ENCODE measurements around the gene IL37.

IL37 gene

DNA sequence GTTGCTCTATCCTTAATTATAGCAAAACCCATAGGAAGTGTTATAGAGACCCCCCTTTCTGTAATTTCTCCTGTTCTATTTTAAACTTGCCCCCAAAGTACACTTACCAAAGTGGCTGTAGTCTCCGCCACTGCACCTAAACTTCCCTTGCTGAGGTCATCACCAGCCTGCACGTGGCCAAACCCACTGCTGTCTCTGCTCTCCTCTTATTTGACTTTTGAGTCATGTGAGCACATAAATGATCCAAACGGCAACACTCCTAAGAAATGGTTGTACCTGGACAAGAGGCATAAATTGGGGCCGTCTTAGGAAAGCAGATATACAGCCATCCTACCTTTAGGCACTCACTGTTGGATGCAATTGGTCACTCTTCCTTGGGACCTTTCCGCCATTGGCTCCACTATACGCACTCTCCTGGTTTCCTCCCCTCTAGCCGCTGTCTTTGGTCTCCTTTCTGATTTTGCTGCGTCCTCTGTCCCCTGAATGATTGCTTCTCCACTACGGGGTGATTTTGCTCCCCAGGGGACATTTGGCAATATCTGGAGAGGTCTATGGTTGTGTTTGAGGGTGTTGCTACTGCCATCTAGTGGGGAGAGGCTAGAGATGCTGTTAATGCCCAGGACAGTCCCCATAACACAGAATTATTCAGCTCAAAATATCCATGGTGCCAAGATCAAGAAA lies 47.6 kb downstream of the IL37 start:
- Histone ChIP-seq H3K4me3 (ENCODE audit: low read depth, low read length, poor library complexity, severe bottlenecking) (no peak overlapping the region), H3K9ac (ENCODE audit: low read length) (no peak overlapping the region), H3K27ac (ENCODE audit: low read depth, low read length, poor library complexity, severe bottlenecking) (no peak overlapping the region), H3K4me2 (ENCODE audit: low read length) (no peak overlapping the region), H3K9me3 (ENCODE audit: low read length) (no peaks in the 10 kb centered on the region), H3K4me1 (ENCODE audit: insufficient read depth, low read length, severe bottlenecking) (no peaks in the 10 kb centered on the region), H4K20me1 (ENCODE audit: insufficient read depth, low read length) (no peaks in the 10 kb centered on the region), H2AFZ (ENCODE audit: low read length) (no peak overlapping the region), H3K27me3 (ENCODE audit: insufficient read depth, low read length) (no peaks in the 10 kb centered on the region; the same call in 1 of the 2 replicates), H3K36me3 (ENCODE audit: insufficient read depth, low read length) (no peaks in the 10 kb centered on the region), H3F3A (ENCODE audit: insufficient read depth, low read length) (no peaks in the 10 kb centered on the region), H3K79me2 (ENCODE audit: insufficient read depth, low read length) (no peaks in the 10 kb centered on the region), H3K9me2 (ENCODE audit: low read depth, low read length) (no peaks in the 10 kb centered on the region)
- TF ChIP-seq, protein P1, sequence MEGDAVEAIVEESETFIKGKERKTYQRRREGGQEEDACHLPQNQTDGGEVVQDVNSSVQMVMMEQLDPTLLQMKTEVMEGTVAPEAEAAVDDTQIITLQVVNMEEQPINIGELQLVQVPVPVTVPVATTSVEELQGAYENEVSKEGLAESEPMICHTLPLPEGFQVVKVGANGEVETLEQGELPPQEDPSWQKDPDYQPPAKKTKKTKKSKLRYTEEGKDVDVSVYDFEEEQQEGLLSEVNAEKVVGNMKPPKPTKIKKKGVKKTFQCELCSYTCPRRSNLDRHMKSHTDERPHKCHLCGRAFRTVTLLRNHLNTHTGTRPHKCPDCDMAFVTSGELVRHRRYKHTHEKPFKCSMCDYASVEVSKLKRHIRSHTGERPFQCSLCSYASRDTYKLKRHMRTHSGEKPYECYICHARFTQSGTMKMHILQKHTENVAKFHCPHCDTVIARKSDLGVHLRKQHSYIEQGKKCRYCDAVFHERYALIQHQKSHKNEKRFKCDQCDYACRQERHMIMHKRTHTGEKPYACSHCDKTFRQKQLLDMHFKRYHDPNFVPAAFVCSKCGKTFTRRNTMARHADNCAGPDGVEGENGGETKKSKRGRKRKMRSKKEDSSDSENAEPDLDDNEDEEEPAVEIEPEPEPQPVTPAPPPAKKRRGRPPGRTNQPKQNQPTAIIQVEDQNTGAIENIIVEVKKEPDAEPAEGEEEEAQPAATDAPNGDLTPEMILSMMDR (IDR thresholded peaks at IDR 0.05; ENCODE audit: low read length) = peak; percentile 80
- TF ChIP-seq EZH2 (IDR thresholded peaks at IDR 0.05; ENCODE audit: borderline replicate concordance, low read length) = no peak

GRCh38 chr2:112959109-112959812 lies 48.3 kb downstream of the IL37 start:
- no peaks in the 10 kb centered on the region for H3K9me2 ChIP-seq (ENCODE audit: low read depth, low read length)
- no peak overlapping the region for H3K9ac ChIP-seq (ENCODE audit: low read length)
- no peaks in the 10 kb centered on the region for H4K20me1 ChIP-seq (ENCODE audit: insufficient read depth, low read length)
- H3K4me3 ChIP-seq (ENCODE audit: low read depth, low read length, poor library complexity, severe bottlenecking) = no peak overlapping the region
- no peak overlapping the region for H2AFZ ChIP-seq (ENCODE audit: low read length)
- H3F3A ChIP-seq (ENCODE audit: insufficient read depth, low read length) = no peaks in the 10 kb centered on the region
- H3K27ac ChIP-seq (ENCODE audit: low read depth, low read length, poor library complexity, severe bottlenecking) = no peak overlapping the region
- no peak overlapping the region for H3K4me2 ChIP-seq (ENCODE audit: low read length)
- no peaks in the 10 kb centered on the region for H3K36me3 ChIP-seq (ENCODE audit: insufficient read depth, low read length)
- H3K9me3 ChIP-seq (ENCODE audit: low read length) = no peaks in the 10 kb centered on the region
- TF ChIP-seq, protein P1 (IDR thresholded peaks at IDR 0.05; ENCODE audit: low read length) = no peak
- no peak for TF ChIP-seq EZH2 (IDR thresholded peaks at IDR 0.05; ENCODE audit: borderline replicate concordance, low read length)
- no peaks in the 10 kb centered on the region; the same call in 1 of the 2 replicates for H3K27me3 ChIP-seq (ENCODE audit: insufficient read depth, low read length)
- no peaks in the 10 kb centered on the region for H3K4me1 ChIP-seq (ENCODE audit: insufficient read depth, low read length, severe bottlenecking)
- H3K79me2 ChIP-seq (ENCODE audit: insufficient read depth, low read length) = no peaks in the 10 kb centered on the region

- no peak overlapping the region for H2AFZ ChIP-seq (ENCODE audit: low read length)
These were observed 49.4 kb downstream of the IL37 start for GRCh38 chr2:112960230-112960825.

More at GRCh38 chr2:112960230-112960825, 49.4 kb downstream of the IL37 start:
- Histone ChIP-seq H3K9ac (ENCODE audit: low read length) (no peak overlapping the region), H3K4me1 (ENCODE audit: insufficient read depth, low read length, severe bottlenecking) (no peaks in the 10 kb centered on the region), H3K36me3 (ENCODE audit: insufficient read depth, low read length) (no peaks in the 10 kb centered on the region), H4K20me1 (ENCODE audit: insufficient read depth, low read length) (no peaks in the 10 kb centered on the region), H3F3A (ENCODE audit: insufficient read depth, low read length) (no peaks in the 10 kb centered on the region), H3K27me3 (ENCODE audit: insufficient read depth, low read length) (no peaks in the 10 kb centered on the region; the same call in 1 of the 2 replicates), H3K4me2 (ENCODE audit: low read length) (no peak overlapping the region), H3K9me2 (ENCODE audit: low read depth, low read length) (no peaks in the 10 kb centered on the region), H3K27ac (ENCODE audit: low read depth, low read length, poor library complexity, severe bottlenecking) (no peak overlapping the region), H3K79me2 (ENCODE audit: insufficient read depth, low read length) (no peaks in the 10 kb centered on the region), H3K4me3 (ENCODE audit: low read depth, low read length, poor library complexity, severe bottlenecking) (no peak overlapping the region), H3K9me3 (ENCODE audit: low read length) (no peaks in the 10 kb centered on the region)
- TF ChIP-seq, protein P1 (IDR thresholded peaks at IDR 0.05; ENCODE audit: low read length) = no peak
- no peak for TF ChIP-seq EZH2 (IDR thresholded peaks at IDR 0.05; ENCODE audit: borderline replicate concordance, low read length)

Data from OCI-LY1 (cell line).